Lower leg skin (tissue), 4 donors: ENCODE results near the gene PJA2. TPM values are rescaled to one million over a fixed set of nuclear protein-coding genes. Genes with fewer than 3 reads are reported as not detected.

Experiments used
- DNase-seq, 2 donors: peaks; one replicate each; pipeline ENCODE4 v3.0.0-alpha.2; 2019; ENCODE audit warnings: low spot score in 2 of 2
- H3K4me3 ChIP-seq: fragments of 200-600 bp; sonication (generic); 2 replicates; pipeline ENCODE4 v1.5.1; 2017; ENCODE audit warnings: mild to moderate bottlenecking, low read depth; ENCODE audit not compliant: poor library complexity, severe bottlenecking
- CTCF ChIP-seq, 3 donors: fragments of 450-650 bp; IDR thresholded peaks; one replicate each; pipeline ENCODE4 v1.5.1; 2016; ENCODE audit warnings: antibody characterized with exemption in 3 of 3, mild to moderate bottlenecking in 3 of 3, moderate library complexity in 2 of 3
- POLR2A ChIP-seq, 2 donors: fragments of 450-650 bp; IDR thresholded peaks; one replicate each; pipeline ENCODE4 v1.6.1; 2016 to 2017; ENCODE audit warnings: antibody characterized with exemption in 2 of 2, mild to moderate bottlenecking in 1 of 2, moderate library complexity in 1 of 2
- WGBS, 2 donors: methylation state at CpG; one replicate each; pipeline ENCODE4 v1.1.5; 2018; 5-methylcytosine and 5-hydroxymethylcytosine counted together
- intact Hi-C: fragments of 100-400 bp; cut with DNase I; formaldehyde crosslinking; loops from one replicate; pipeline ENCODE4 v1.15.0; 2023; ENCODE audit warnings: low total_unique reads
- total RNA-seq, 4 donors: library from RNA; depleted of rRNA; stranded (reverse); fragments of >200 nt; gene quantifications; one replicate each; pipeline ENCODE4 v1.1.0, GENCODE V29; 2016

The PJA2 gene
- total RNA-seq, 4 donors from 2014 or later: 49.7 to 65.4 (median 54.8) TPM

GRCh38 chr5:109319351-109319750, 90.4 kb downstream of the PJA2 start:
- H3K4me3 ChIP-seq: no peak overlapping the region
- no peak for DNase-seq
- TF ChIP-seq CTCF (IDR thresholded peaks at IDR 0.05) (no peak), POLR2A (IDR thresholded peaks at IDR 0.05) (no peak)
- 95 to 97% methylated on average over 7 of the region's 7 CpGs for WGBS, 2 donors
- intact Hi-C loops: no loop called here

GRCh38 chr5:109318455-109319108, 91.2 kb downstream of the PJA2 start:
- WGBS, 2 donors: 81 to 83% methylated on average over 9 of the region's 9 CpGs
- intact Hi-C loops: no loop called here
- H3K4me3 ChIP-seq: no peak overlapping the region
- TF ChIP-seq CTCF (IDR thresholded peaks at IDR 0.05) (no peak), POLR2A (IDR thresholded peaks at IDR 0.05) (no peak)
- DNase-seq: no peak

GRCh38 chr5:109316634-109317033, 93.1 kb downstream of the PJA2 start:
- no peak for TF ChIP-seq POLR2A (IDR thresholded peaks at IDR 0.05)
- TF ChIP-seq CTCF (IDR thresholded peaks at IDR 0.05): no peak
- intact Hi-C loops: no loop called here
- no peak for DNase-seq
- no peak overlapping the region for H3K4me3 ChIP-seq
- 60 to 71% methylated on average over 4 of the region's 4 CpGs for WGBS, 2 donors

- WGBS, 2 donors: 45 to 51% methylated on average over 1 of the region's 1 CpG
- intact Hi-C loops: no loop called here
- DNase-seq: no peak
- no peak for TF ChIP-seq CTCF (IDR thresholded peaks at IDR 0.05)
- TF ChIP-seq POLR2A (IDR thresholded peaks at IDR 0.05): no peak
- H3K4me3 ChIP-seq: no peak overlapping the region
Observed at GRCh38 chr5:109315245-109315644, 94.5 kb downstream of the PJA2 start.

GRCh38 chr5:109313127-109313526, 96.6 kb downstream of the PJA2 start:
- DNase-seq: no peak
- no peak for TF ChIP-seq POLR2A (IDR thresholded peaks at IDR 0.05)
- no peak for TF ChIP-seq CTCF (IDR thresholded peaks at IDR 0.05)
- 94 to 100% methylated on average over 2 of the region's 2 CpGs for WGBS, 2 donors
- intact Hi-C loops: no loop called here
- H3K4me3 ChIP-seq: no peak overlapping the region

- H3K4me3 ChIP-seq: no peak overlapping the region
- no peak for DNase-seq
- WGBS, 2 donors: 87 to 91% methylated on average over 2 of the region's 2 CpGs
- intact Hi-C loops: no loop called here
- TF ChIP-seq CTCF (IDR thresholded peaks at IDR 0.05): no peak
- no peak for TF ChIP-seq POLR2A (IDR thresholded peaks at IDR 0.05)
Observed at GRCh38 chr5:109312695-109313094, 97.1 kb downstream of the PJA2 start.
